K562 treated with DMSO at 1 percent for 24 hours (cell line): ENCODE results near the gene ZNF439. TPM values are rescaled to one million over a fixed set of nuclear protein-coding genes. Genes with fewer than 3 reads are reported as not detected.

Experiments
- total RNA-seq: library from RNA; unstranded; fragments of 300-600 nt; gene quantifications from 2 replicates; pipeline ENCODE4 v1.2.3, GENCODE V29; 2022; ENCODE audit warnings: low read depth; ENCODE audit not compliant: insufficient read depth

Gene ZNF439
- total RNA-seq: not detected in 2 replicates

DNA sequence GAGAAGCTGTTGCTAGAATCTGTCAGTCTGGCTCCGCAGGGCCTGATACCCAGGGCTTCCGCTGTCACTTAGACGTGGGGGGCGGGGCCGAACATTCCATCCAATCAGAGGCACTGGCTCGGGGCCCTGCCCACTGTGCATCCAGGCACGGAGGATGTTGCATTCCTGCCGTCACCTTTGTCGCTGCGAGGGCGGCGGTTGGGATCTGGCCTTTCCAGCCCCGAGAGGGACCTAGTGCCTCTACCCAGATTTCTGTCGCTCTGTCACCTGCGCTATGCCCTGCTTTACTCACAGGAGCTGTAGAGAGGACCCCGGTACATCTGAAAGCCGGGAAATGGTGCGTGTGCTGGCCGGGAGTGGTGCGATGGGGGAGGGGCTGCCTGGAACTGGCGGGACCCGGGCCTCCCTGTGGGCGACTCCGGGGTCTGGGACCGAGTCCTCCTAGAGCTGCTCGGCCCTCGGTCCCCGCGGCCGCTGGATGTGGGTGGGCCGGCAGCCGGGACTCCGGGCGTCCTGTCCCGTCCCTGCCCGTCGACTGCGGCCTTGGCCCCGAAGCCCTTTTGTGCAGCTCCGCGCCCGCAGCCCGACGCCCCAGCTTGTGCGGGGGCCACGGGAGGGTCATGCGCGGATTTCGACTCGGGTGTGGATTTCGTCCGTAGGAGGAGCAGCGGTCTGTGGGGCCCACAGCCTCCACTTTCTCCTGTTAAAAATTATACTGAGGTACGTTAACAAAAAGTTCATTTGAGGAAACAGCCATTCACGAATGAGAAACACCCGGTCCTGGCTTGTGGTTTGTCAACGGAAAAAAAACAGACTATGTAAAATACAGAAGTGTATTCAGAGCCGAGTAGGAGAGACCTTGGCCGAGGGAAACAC lies at the start of gene ZNF439:
TSS of gene ZNF439 (plus strand) at position 133 of the 876 bp plus-strand sequence. CDS start at position 275, 142 bp downstream.

GRCh38 chr19:11814029-11814699 lies 34.4 kb upstream of the ZNF439 start, which contains the start of gene ZNF440:
Gene ZNF440 (plus strand): TSS chr19:11814273. CDS start chr19:11814448, 175 bp downstream.

GRCh38 chr19:11887611-11888531 lies 39.3 kb downstream of the ZNF439 start, which contains the start of gene ZNF69:
Gene ZNF69 (plus strand): TSS chr19:11887782. CDS start chr19:11887924, 142 bp downstream.

Other genes with a start within 250 kb of the ZNF439 start
- gene ZNF823, start 109.8 kb upstream of the ZNF439 start, total RNA-seq: 7.8 and 9.4 TPM in 2 replicates
- gene ZNF441, start 81.7 kb upstream of the ZNF439 start, total RNA-seq: 2.0 and 3.0 TPM in 2 replicates
- 0.30 TPM in 1 of 2 replicates, not detected in the other for gene ZNF491, start 50.2 kb upstream of the ZNF439 start, total RNA-seq
- 4.1 and 5.6 TPM in 2 replicates for gene ZNF440, start 34.5 kb upstream of the ZNF439 start, total RNA-seq
- gene ZNF69, start 39.1 kb downstream of the ZNF439 start, total RNA-seq: 1.9 and 2.8 TPM in 2 replicates
- gene ZNF700, start 76.4 kb downstream of the ZNF439 start, total RNA-seq: 4.3 and 6.1 TPM in 2 replicates
- 0.51 TPM in 1 of 2 replicates, not detected in the other for gene ZNF763, start 116.3 kb downstream of the ZNF439 start, total RNA-seq
- gene ZNF433, start 187.0 kb downstream of the ZNF439 start, total RNA-seq: 3.2 and 3.9 TPM in 2 replicates
- 0.21 TPM in 1 of 2 replicates, not detected in the other for gene ZNF878, start 204.2 kb downstream of the ZNF439 start, total RNA-seq
- gene ZNF844, start 216.0 kb downstream of the ZNF439 start, total RNA-seq: 0.58 and 0.93 TPM in 2 replicates